ACC112 (cell line): ENCODE results near the gene BLACAT1.

ENCODE experiments used
- H2AFZ ChIP-seq: fragments of 200-600 bp; sonication (generic); one replicate; pipeline ENCODE4 v1.6.0; 2017; ENCODE audit warnings: antibody characterized with exemption, low read length; ENCODE audit not compliant: unreplicated experiment
- H3K27ac ChIP-seq: fragments of 200-600 bp; sonication (generic); 2 replicates; pipeline ENCODE4 v1.5.1; 2014; ENCODE audit warnings: low read depth, mild to moderate bottlenecking, antibody characterized with exemption, low read length, moderate library complexity
- H3K27me3 ChIP-seq: fragments of 200-600 bp; sonication (generic); 2 replicates; pipeline ENCODE4 v1.6.1; 2014; ENCODE audit warnings: mild to moderate bottlenecking, antibody characterized with exemption, low read length, moderate library complexity, mixed read lengths; ENCODE audit not compliant: insufficient read depth
- H3K36me3 ChIP-seq: fragments of 200-600 bp; sonication (generic); 2 replicates; pipeline ENCODE4 v1.6.1; 2016; ENCODE audit warnings: mild to moderate bottlenecking, antibody characterized with exemption, low read length, moderate library complexity, mixed read lengths; ENCODE audit not compliant: insufficient read depth
- H3K4me1 ChIP-seq: fragments of 200-600 bp; sonication (generic); one replicate; pipeline ENCODE4 v1.6.1; 2016; ENCODE audit warnings: low read length, mixed read lengths; ENCODE audit not compliant: insufficient read depth, unreplicated experiment, control insufficient read depth
- H3K4me3 ChIP-seq: fragments of 200-600 bp; sonication (generic); 2 replicates; pipeline ENCODE4 v1.5.1; 2014; ENCODE audit warnings: mild to moderate bottlenecking, low read depth, low read length
- H3K79me2 ChIP-seq: fragments of 200-600 bp; sonication (generic); one replicate; pipeline ENCODE4 v1.6.0; 2016; ENCODE audit warnings: low read length; ENCODE audit not compliant: control insufficient read depth, unreplicated experiment, insufficient read depth

BLACAT1 gene

DNA sequence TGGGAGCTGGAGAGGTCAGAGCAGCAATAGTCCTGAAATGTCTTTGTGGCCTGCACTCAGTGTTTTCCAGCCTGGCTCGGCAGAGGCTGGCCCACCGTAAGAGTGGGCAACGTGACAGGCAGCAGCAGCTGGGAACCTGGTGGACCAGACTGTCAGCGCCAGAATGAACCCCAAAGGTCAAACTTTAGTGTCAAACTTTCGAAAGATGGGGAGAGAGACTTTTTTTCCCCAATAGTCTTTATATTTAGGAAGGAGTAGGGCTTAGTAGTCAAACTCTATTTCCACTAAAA lies 10.3 kb downstream of the BLACAT1 start:
- Histone ChIP-seq H3K4me3 (no peak overlapping the region), H3K4me1 (peaks cover 7% of the 10 kb centered on the region), H3K27me3 (peaks cover 24% of the 10 kb centered on the region), H2AFZ (no peak overlapping the region), H3K36me3 (no peaks in the 10 kb centered on the region), H3K79me2 (no peaks in the 10 kb centered on the region), H3K27ac (no peak overlapping the region)

DNA sequence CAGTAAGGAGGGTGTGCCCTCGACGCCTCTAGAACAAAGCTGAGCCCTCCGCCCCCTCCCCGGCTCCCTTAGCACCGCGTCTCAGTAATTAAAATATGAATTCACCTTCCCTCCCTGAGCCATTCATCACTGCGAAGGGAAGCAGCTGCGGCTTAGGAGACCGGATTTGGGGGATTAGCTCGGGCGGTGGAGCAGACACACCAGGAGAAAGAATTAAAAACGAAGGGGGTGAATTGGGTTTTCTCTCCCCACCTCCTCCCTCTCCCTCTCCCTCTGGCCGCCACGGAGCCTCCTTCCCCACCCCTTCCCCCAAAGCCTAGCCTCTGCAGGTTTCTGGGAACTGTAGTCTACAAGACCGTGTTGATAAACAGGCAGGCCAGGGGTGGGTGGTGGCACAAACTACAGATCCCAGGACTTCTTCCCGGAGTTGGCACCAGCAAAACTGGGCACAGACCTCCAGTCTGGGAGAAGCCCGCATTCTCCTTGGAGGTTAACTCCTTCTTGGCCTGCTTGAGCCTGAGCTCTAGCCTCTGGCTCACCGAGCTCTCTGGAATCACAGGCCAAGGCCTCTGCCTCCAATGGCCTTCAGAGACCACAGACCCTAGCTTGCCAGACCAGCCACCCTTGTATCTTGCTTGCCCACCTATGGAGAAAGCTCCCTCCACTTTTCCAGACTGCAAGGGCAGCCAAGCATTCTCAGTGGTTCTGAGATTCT lies 10.8 kb downstream of the BLACAT1 start:
- Histone ChIP-seq H3K4me1 (peaks cover 7% of the 10 kb centered on the region), H3K79me2 (no peaks in the 10 kb centered on the region), H3K36me3 (no peaks in the 10 kb centered on the region), H2AFZ (no peak overlapping the region), H3K4me3 (no peak overlapping the region), H3K27ac (no peak overlapping the region), H3K27me3 (peaks cover 23% of the 10 kb centered on the region)

DNA sequence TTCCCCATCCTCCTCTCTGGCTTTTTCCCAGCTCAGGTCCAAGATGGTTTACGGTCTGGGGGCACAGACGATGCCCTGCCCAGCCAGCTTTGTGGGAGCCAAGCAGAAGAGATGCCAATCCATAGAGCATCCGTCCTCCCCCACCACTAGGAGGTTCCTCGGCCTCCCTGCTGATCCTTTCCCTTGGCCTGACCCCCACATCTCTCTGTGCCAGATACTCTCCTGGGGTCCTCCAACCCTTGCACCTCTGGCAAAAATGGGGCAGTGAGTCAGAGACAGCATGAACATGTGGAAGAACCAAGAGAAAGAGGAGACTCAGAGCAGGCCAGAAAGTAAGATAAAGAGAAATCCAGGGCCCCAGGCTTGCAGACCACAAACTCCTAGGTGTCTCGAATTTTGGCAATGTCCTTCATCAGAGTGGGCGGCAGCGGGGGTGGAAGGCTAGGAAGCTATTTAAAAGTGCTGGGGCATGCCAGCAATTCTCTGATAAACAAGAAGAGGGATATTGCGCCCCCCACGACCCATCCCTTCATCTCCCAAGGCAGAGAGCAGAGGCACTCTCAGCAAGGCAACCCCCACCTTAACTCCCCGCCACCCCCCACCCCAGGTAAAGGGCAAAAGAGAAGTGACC lies 11.4 kb downstream of the BLACAT1 start:
- Histone ChIP-seq H3K36me3 (no peaks in the 10 kb centered on the region), H2AFZ (no peak overlapping the region), H3K4me1 (peaks cover 4% of the 10 kb centered on the region), H3K4me3 (no peak overlapping the region), H3K27me3 (peaks cover 29% of the 10 kb centered on the region), H3K27ac (no peak overlapping the region), H3K79me2 (no peaks in the 10 kb centered on the region)

DNA sequence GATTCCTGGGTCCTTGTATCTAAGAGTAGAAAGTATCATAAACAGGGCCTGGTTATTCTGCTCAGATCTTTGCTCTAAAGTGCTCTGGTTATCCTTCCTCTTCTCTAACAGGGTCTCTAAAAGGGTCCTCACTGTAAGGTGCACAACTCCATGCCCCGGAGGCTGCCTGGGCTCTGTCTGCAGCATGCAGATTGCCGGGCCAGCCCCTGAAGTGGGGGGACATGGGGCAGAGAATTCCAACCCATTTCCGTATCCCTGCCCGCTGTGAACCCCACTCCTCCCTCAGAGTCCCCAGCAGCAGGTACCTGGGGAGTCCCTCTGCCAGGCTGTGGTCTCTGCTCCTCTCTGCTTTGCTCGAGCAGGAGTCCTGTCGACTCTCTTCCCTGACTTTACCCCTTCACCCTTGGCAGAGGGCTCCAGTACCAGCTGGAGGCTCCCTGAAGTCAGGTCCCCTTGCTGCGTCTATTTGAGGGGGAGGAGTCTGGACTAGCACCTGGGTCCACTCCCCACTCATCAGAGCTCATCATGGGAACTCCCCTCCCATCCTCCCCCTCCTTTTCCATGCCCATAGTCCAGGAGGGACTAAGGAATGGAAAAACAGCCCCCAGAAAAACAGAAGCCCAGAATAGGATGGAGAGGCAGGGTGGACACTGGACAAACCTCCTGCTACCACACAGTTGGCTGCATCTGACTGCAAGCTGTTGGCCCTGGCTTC lies 12.1 kb downstream of the BLACAT1 start:
- no peaks in the 10 kb centered on the region for H3K36me3 ChIP-seq
- H3K27ac ChIP-seq: no peak overlapping the region
- no peaks in the 10 kb centered on the region for H3K79me2 ChIP-seq
- no peak overlapping the region for H3K4me3 ChIP-seq
- H2AFZ ChIP-seq: no peak overlapping the region
- H3K27me3 ChIP-seq: peaks cover 34% of the 10 kb centered on the region
- H3K4me1 ChIP-seq: no peaks in the 10 kb centered on the region

DNA sequence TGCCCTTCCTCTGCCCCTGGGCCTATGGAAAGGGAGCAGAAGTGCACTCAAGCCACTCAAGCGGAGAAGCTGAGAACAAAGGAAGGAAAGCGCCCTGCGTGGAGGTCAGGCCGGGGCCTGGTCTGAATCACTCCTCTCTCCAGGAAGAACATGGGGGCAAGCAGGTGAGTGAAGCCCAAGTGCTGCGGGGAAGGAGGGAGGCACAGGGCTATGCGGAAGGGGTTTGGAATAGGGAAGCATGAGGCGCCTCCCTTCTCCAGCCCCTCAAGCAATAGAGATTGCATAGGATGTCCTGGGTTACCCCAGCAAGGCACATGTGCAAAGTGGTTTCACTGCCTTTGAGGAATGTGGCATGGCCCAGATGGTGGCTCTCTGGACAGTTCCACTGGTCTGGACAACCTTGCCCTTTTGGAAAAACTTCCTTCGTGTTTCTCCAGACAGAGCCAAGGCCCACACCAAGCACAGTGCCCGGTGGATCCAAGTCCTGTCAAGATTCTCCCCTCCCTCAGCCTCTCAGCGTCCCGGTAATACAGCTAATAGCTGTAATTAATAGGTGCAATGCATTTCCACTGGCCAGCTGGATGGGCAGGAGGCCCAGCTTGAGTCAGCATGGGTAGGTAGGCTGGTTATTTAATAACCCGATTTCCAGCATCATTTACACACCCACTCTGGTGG lies 13.7 kb downstream of the BLACAT1 start:
- H3K27ac ChIP-seq: no peak overlapping the region
- peaks cover 37% of the 10 kb centered on the region for H3K27me3 ChIP-seq
- H2AFZ ChIP-seq: no peak overlapping the region
- H3K36me3 ChIP-seq: no peaks in the 10 kb centered on the region
- H3K4me3 ChIP-seq: no peak overlapping the region
- no peaks in the 10 kb centered on the region for H3K79me2 ChIP-seq
- H3K4me1 ChIP-seq: peaks cover 3% of the 10 kb centered on the region

DNA sequence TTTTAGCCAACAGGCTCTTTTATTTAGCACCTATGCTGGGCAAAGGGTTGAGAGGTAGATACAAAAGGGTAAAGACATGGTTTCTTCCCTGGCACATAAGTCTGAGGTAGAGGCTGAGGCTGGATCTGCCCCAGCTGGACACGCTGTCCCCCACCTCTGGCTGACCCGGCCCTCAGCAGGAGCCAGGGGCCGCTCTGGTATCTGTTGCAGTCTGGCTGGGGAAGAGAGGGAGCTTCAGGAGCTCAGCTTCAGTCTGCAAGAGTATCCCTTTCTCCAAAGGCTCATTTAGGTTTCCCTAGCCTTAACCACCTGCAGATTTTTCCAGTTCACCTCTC lies 14.2 kb downstream of the BLACAT1 start:
- Histone ChIP-seq H2AFZ (no peak overlapping the region), H3K4me3 (no peak overlapping the region), H3K36me3 (no peaks in the 10 kb centered on the region), H3K4me1 (peaks cover 3% of the 10 kb centered on the region), H3K27ac (no peak overlapping the region), H3K27me3 (peaks cover 39% of the 10 kb centered on the region), H3K79me2 (no peaks in the 10 kb centered on the region)

DNA sequence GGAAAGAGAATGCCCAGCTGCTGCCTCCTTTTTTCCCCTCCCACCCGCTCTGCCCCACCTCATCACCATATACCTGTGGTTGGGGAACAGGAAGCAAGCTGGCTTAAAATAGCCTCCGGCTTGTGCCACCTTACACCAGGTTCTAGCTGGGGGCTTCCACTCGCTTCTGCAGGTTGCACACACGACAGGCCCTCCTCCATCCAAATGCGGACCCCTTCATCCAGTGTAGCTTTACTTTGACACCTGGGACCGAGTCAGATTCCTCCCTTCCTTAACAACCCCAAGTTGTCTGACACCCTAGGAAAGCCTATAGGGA lies 14.6 kb downstream of the BLACAT1 start:
- Histone ChIP-seq H3K79me2 (no peaks in the 10 kb centered on the region), H3K4me3 (no peak overlapping the region), H3K27ac (no peak overlapping the region), H2AFZ (no peak overlapping the region), H3K36me3 (no peaks in the 10 kb centered on the region), H3K4me1 (peaks cover 3% of the 10 kb centered on the region), H3K27me3 (peaks cover 40% of the 10 kb centered on the region)

DNA sequence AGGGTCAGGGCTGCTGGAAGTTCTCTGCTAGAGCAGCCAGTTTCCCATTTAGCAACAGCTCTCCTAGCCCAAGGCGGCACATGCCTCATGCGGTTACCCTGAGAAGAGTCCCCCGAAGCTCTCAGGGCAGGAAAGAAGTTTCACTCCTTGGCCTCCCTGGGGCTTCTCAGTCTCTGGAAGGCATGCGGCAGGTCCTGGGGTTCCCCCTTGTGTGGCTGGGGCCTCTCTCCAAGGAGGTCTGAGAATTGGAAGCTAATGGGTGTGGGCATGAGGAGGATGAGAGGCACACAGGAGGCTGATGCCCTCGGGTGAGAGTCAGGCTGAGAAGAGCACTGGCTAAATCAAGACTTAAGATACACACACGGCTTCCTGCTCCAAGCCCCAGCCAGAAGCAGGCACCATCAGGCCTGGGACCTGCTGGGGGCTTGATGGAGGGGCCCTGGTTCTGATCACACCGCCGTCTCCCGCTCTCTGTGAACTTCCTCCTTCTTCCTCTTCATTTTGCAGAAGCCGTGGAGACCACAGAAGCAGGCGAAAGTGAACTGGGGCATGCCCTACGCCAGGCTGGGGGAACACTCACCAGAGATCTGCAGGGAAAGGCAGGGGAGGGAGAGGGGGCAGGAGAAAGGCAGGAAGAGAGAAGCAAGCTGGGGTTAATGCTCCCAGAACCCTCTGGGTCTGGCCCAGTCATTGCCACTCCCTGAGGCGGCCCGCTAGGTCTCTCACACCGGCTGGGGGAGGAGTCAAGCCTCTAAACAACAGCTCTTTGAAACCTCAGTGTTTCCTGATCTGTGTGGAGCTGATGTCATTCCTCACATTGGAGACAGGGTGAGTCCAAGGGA lies 15.1 kb downstream of the BLACAT1 start:
- Histone ChIP-seq H3K79me2 (no peaks in the 10 kb centered on the region), H3K27me3 (peaks cover 45% of the 10 kb centered on the region), H3K36me3 (no peaks in the 10 kb centered on the region), H3K4me1 (peaks cover 3% of the 10 kb centered on the region), H2AFZ (no peak overlapping the region), H3K27ac (no peak overlapping the region), H3K4me3 (no peak overlapping the region)

DNA sequence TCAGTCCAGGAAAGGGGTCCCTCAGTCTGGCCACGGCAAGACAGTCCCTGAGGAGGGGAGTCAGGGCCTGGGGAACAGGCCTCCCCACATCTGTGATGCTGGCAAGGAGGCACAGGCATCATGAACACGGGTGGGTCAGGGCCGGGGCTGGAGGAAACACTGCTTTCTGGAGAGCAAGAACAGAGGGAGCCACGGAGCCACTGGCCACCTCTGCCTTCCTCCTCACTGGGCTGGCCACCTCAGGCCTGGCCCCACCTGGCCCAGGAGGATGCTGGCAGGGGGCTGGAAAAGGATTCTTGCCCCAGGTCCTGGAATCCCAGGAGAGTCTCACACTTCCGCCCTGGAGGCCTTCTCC lies 15.7 kb downstream of the BLACAT1 start:
- Histone ChIP-seq H2AFZ (no peak overlapping the region), H3K4me3 (no peak overlapping the region), H3K27me3 (peaks cover 51% of the 10 kb centered on the region), H3K79me2 (no peaks in the 10 kb centered on the region), H3K4me1 (peaks cover 3% of the 10 kb centered on the region), H3K36me3 (no peaks in the 10 kb centered on the region), H3K27ac (no peak overlapping the region)
